ENCODE measurements around the gene RASGEF1C.

Gene RASGEF1C

GRCh38 chr5:180120237-180121101, 88.5 kb downstream of the RASGEF1C start:
- TF ChIP-seq, protein P1, sequence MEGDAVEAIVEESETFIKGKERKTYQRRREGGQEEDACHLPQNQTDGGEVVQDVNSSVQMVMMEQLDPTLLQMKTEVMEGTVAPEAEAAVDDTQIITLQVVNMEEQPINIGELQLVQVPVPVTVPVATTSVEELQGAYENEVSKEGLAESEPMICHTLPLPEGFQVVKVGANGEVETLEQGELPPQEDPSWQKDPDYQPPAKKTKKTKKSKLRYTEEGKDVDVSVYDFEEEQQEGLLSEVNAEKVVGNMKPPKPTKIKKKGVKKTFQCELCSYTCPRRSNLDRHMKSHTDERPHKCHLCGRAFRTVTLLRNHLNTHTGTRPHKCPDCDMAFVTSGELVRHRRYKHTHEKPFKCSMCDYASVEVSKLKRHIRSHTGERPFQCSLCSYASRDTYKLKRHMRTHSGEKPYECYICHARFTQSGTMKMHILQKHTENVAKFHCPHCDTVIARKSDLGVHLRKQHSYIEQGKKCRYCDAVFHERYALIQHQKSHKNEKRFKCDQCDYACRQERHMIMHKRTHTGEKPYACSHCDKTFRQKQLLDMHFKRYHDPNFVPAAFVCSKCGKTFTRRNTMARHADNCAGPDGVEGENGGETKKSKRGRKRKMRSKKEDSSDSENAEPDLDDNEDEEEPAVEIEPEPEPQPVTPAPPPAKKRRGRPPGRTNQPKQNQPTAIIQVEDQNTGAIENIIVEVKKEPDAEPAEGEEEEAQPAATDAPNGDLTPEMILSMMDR (IDR thresholded peaks at IDR 0.05), result no peak
- H3K36me3 ChIP-seq, result no peaks in the 10 kb centered on the region
- H3K27me3 ChIP-seq, result peaks cover 17% of the 10 kb centered on the region
- H3K27ac ChIP-seq, result no peak overlapping the region
- H3K4me1 ChIP-seq (ENCODE audit: control insufficient read depth in 1 of 2, insufficient read depth in 1 of 2, low read depth in 1 of 2, low read length in 1 of 2), result no peaks in the 10 kb centered on the region
- H3K4me3 ChIP-seq (ENCODE audit: low read depth in 1 of 2, low read length in 1 of 2), result no peak overlapping the region
- H3K9me3 ChIP-seq, result no peaks in the 10 kb centered on the region

DNA sequence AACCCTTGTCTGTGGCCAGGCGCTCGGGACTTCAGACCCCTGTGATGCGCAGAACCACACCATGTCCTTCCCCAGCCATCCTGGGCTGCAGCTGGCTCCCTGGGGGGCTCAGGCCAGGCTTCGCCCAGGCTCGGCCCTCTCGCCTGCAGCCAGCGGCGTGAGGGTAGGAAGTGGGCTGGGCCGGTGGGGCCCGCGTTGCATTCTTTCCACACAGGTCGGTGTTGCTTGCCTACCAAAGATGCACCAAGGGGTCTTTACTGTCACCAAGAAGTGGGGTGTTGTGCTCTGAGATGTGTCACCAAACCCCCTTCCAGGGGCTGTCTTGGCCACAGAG, 89.1 kb downstream of the RASGEF1C start:
- H3K27me3 ChIP-seq, result peaks cover 11% of the 10 kb centered on the region
- H3K4me1 ChIP-seq (ENCODE audit: control insufficient read depth in 1 of 2, insufficient read depth in 1 of 2, low read depth in 1 of 2, low read length in 1 of 2), result no peaks in the 10 kb centered on the region
- H3K4me3 ChIP-seq (ENCODE audit: low read depth in 1 of 2, low read length in 1 of 2), result no peak overlapping the region
- no peak overlapping the region for H3K27ac ChIP-seq
- TF ChIP-seq, protein P1 (IDR thresholded peaks at IDR 0.05), result no peak
- H3K9me3 ChIP-seq, result no peaks in the 10 kb centered on the region
- H3K36me3 ChIP-seq, result no peaks in the 10 kb centered on the region

GRCh38 chr5:180119031-180119902, 89.7 kb downstream of the RASGEF1C start:
- Histone ChIP-seq H3K36me3 (no peaks in the 10 kb centered on the region), H3K9me3 (no peaks in the 10 kb centered on the region), H3K4me1 (ENCODE audit: control insufficient read depth in 1 of 2, insufficient read depth in 1 of 2, low read depth in 1 of 2, low read length in 1 of 2) (no peaks in the 10 kb centered on the region), H3K27me3 (peaks cover 5% of the 10 kb centered on the region), H3K27ac (no peak overlapping the region), H3K4me3 (ENCODE audit: low read depth in 1 of 2, low read length in 1 of 2) (no peak overlapping the region)
- TF ChIP-seq, protein P1 (IDR thresholded peaks at IDR 0.05), result no peak

- no peaks in the 10 kb centered on the region for H3K9me3 ChIP-seq
- no peaks in the 10 kb centered on the region for H3K36me3 ChIP-seq
- H3K4me1 ChIP-seq (ENCODE audit: control insufficient read depth in 1 of 2, insufficient read depth in 1 of 2, low read depth in 1 of 2, low read length in 1 of 2), result no peaks in the 10 kb centered on the region
- no peaks in the 10 kb centered on the region for H3K27me3 ChIP-seq
- no peak overlapping the region for H3K4me3 ChIP-seq (ENCODE audit: low read depth in 1 of 2, low read length in 1 of 2)
- TF ChIP-seq, protein P1 (IDR thresholded peaks at IDR 0.05), result no peak
- no peak overlapping the region for H3K27ac ChIP-seq
These were observed 90.6 kb downstream of the RASGEF1C start for GRCh38 chr5:180118391-180118791.

- H3K4me3 ChIP-seq (ENCODE audit: low read depth in 1 of 2, low read length in 1 of 2), result no peak overlapping the region
- no peaks in the 10 kb centered on the region for H3K4me1 ChIP-seq (ENCODE audit: control insufficient read depth in 1 of 2, insufficient read depth in 1 of 2, low read depth in 1 of 2, low read length in 1 of 2)
- H3K27ac ChIP-seq, result no peak overlapping the region
- H3K27me3 ChIP-seq, result no peaks in the 10 kb centered on the region
- H3K9me3 ChIP-seq, result no peaks in the 10 kb centered on the region
- H3K36me3 ChIP-seq, result no peaks in the 10 kb centered on the region
- TF ChIP-seq, protein P1 (IDR thresholded peaks at IDR 0.05), result no peak
These were observed 91.8 kb downstream of the RASGEF1C start for GRCh38 chr5:180117000-180117725.
